ENCODE results near the gene OPCML. TPM values are rescaled to one million over a fixed set of nuclear protein-coding genes. Genes with fewer than 3 reads are reported as not detected.

OPCML gene
- total RNA-seq, 1 donor from 2014 or later: 1.7 TPM

GRCh38 chr11:132501356-132501755, 1030.9 kb downstream of the OPCML start:
- Mint-ChIP-seq H3K9me3 (ENCODE audit: low read depth) (no peaks in the 10 kb centered on the region), H3K27me3 (peaks cover 35% of the 10 kb centered on the region)
- no peak for DNase-seq (ENCODE audit: low spot score, unreplicated experiment)

GRCh38 chr11:132499661-132500060, 1032.6 kb downstream of the OPCML start:
- Mint-ChIP-seq H3K27ac (no peak overlapping the region), H3K4me1 (ENCODE audit: low read depth) (no peaks in the 10 kb centered on the region), H3K4me3 (ENCODE audit: low read depth) (no peak overlapping the region), H3K9me3 (ENCODE audit: low read depth) (no peaks in the 10 kb centered on the region), H3K27me3 (peaks cover 23% of the 10 kb centered on the region), H3K36me3 (ENCODE audit: insufficient read depth) (no peaks in the 10 kb centered on the region)
- TF ChIP-seq CTCF (IDR thresholded peaks at IDR 0.05; ENCODE audit: unreplicated experiment): no peak
- DNase-seq (ENCODE audit: low spot score, unreplicated experiment): no peak

More at GRCh38 chr11:132501356-132501755, 1030.9 kb downstream of the OPCML start:
- Mint-ChIP-seq H3K4me1 (ENCODE audit: low read depth) (no peaks in the 10 kb centered on the region), H3K27ac (no peak overlapping the region), H3K36me3 (ENCODE audit: insufficient read depth) (no peaks in the 10 kb centered on the region), H3K4me3 (ENCODE audit: low read depth) (no peak overlapping the region)
- no peak for TF ChIP-seq CTCF (IDR thresholded peaks at IDR 0.05; ENCODE audit: unreplicated experiment)

GRCh38 chr11:132496341-132496740, 1036.0 kb downstream of the OPCML start:
- H3K4me1 Mint-ChIP-seq (ENCODE audit: low read depth): no peaks in the 10 kb centered on the region
- H3K27ac Mint-ChIP-seq: no peak overlapping the region
- no peaks in the 10 kb centered on the region for H3K9me3 Mint-ChIP-seq (ENCODE audit: low read depth)
- peaks cover 16% of the 10 kb centered on the region for H3K27me3 Mint-ChIP-seq
- H3K36me3 Mint-ChIP-seq (ENCODE audit: insufficient read depth): no peaks in the 10 kb centered on the region
- H3K4me3 Mint-ChIP-seq (ENCODE audit: low read depth): no peak overlapping the region
- no peak for DNase-seq (ENCODE audit: low spot score, unreplicated experiment)
- TF ChIP-seq CTCF (IDR thresholded peaks at IDR 0.05; ENCODE audit: unreplicated experiment): no peak

DNA sequence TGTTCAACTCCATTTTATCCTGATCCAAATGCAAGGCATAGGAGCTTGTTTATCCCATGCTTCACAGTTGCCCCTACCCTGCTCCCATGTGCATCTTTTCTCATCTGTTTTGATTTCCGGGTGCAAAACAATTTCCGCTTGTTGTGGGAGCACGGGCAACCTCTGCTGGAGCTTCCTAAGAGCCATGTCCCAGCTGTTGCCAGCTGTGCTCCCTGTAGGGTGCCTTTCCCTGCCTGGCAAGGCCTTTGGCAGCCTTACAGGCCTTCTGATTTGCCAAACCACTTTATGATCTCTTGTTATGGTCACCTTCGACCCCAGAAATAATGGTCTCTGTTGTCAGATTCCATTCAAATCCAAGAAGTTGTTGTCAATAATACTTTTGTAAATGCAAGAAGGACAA, 1038.5 kb downstream of the OPCML start:
- Mint-ChIP-seq H3K27ac (no peak overlapping the region), H3K4me1 (ENCODE audit: low read depth) (no peaks in the 10 kb centered on the region), H3K36me3 (ENCODE audit: insufficient read depth) (no peaks in the 10 kb centered on the region), H3K9me3 (ENCODE audit: low read depth) (no peaks in the 10 kb centered on the region), H3K27me3 (peaks cover 10% of the 10 kb centered on the region), H3K4me3 (ENCODE audit: low read depth) (no peak overlapping the region)
- no peak for DNase-seq (ENCODE audit: low spot score, unreplicated experiment)
- TF ChIP-seq CTCF (IDR thresholded peaks at IDR 0.05; ENCODE audit: unreplicated experiment): no peak

GRCh38 chr11:132490978-132491377, 1041.3 kb downstream of the OPCML start:
- peaks cover 13% of the 10 kb centered on the region for H3K27me3 Mint-ChIP-seq
- DNase-seq (ENCODE audit: low spot score, unreplicated experiment): no peak
- no peaks in the 10 kb centered on the region for H3K9me3 Mint-ChIP-seq (ENCODE audit: low read depth)
- H3K4me3 Mint-ChIP-seq (ENCODE audit: low read depth): no peak overlapping the region
- TF ChIP-seq CTCF (IDR thresholded peaks at IDR 0.05; ENCODE audit: unreplicated experiment): no peak
- no peaks in the 10 kb centered on the region for H3K4me1 Mint-ChIP-seq (ENCODE audit: low read depth)
- no peaks in the 10 kb centered on the region for H3K36me3 Mint-ChIP-seq (ENCODE audit: insufficient read depth)
- H3K27ac Mint-ChIP-seq: no peak overlapping the region
